ENCODE results near the gene NTHL1.

GRCh38 chr16:2095315-2095853, 47.8 kb upstream of the NTHL1 start:
- TF ChIP-seq CTCF (IDR thresholded peaks at IDR 0.05) (no peak), POLR2A (IDR thresholded peaks at IDR 0.05) (no peak)
